Stimulated activated naive CD4-positive, alpha-beta T cell treated with Interleukin-2 at 50 U/mL for 16 hours (primary cell): ENCODE results near the gene HCRT.
A peak's percentile ranks its signal among the peaks of the same experiment; 100 is the strongest.
"Not testable (repeated sequence)": the region's sequence is repeated elsewhere in the genome, so short reads cannot be mapped to it uniquely, and the experiment has no call there.

Experiments
- DNase-seq: peaks from one replicate; lab custom pipeline; 2025; lab: John Stamatoyannopoulos, UW

The HCRT gene

GRCh38 chr17:42197564-42198156 lies 12.4 kb upstream of the HCRT start:
- DNase-seq: no peak

DNA sequence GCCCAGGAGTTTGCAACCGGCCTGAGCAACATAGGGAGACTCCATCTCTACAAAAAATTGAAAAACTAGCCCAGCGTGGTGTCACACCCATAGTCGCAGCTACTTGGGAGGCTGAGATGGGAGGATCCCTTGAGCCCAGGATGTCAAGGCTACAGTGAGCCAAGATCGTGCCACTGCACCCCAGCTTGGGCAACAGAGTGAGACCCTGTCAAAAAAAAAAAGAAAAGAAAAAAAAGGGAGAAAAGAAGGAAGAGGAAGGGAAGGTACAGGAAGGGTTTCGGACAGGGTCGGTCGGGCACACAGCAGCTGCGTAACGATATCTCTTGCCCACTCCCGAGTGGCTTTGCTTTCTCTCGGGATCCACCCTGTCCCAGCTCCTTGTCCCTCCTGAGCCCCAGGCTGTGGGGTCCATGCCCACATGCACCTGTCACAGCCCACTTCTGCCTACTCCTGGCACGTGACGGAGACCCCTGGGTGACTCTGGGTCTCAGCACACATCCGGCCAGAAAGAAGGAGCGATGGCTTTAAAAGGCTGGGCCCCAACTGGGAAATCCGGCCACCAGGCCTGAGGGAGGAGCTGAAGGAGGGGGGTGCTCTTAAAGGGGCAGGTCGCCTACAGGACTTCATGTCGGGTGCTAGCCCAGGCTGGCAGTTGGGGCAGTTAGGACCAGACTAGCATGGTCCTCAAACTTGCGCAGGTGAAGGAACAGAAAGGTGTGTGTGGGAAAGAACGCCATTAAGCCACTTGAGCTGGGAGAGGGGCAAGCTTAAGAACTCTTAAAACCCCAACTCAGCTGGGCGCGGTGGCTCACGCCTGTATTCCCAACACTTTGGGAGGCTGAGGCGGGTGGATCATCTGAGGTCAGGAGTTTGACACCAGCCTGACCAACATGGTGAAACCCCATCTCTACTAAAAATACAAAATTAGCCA lies 9.0 kb upstream of the HCRT start, which contains the start of gene GHDC:
Gene GHDC (minus strand): TSS at position 526 of the 931 bp plus-strand sequence. CDS start 913 bp downstream, outside the sequence.
- peak; percentile 79 for DNase-seq

GRCh38 chr17:42193216-42193968 lies 8.1 kb upstream of the HCRT start:
- DNase-seq: no peak

DNA sequence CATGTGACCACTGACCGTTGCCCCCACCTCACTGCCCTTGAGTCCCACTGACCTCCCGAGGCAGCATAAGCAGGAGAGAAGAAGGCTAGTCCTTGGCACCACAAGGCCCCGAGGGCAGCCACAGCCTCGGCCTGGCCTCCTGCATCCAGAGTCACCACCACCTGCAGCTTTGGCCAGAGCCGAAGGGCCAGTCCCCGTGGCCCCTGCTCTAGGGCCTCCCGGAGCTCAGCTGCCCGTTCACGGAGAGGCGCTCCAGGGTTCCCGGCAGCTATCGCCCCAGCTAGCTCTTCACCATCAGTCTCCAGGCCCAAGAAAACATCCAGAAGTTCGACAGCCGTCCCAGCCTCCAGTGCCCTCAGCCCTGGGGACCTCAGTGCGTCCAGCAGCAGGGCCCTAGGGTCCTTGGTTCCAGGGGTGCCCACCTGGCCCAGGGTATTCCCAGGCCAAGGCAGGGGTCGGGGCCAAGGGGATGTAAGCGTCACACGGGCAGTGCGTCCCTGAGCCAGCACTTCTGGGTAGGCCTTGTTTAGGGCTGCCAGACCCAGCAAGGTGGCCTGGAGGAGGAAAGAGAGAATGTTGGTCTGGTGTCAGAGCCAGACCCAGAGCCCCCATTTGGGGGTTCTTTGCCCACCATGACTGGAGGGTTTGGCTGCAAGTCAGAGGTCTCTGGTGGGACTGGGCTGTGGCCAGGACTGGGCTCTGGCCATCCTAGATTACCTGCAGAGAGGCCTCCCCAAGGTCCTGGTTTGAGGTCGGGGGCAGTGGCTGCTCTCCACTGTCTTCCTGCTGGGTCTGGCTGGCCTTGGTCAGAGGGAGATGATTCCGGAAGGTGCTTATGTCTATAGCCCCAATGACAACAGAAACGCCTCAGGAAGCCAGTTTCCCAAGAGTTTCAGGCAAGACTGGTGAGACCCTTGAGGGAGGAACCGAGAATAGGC lies 7.2 kb upstream of the HCRT start:
- DNase-seq: no peak

- DNase-seq: no peak
Observed at GRCh38 chr17:42191275-42191608, 6.0 kb upstream of the HCRT start.

DNA sequence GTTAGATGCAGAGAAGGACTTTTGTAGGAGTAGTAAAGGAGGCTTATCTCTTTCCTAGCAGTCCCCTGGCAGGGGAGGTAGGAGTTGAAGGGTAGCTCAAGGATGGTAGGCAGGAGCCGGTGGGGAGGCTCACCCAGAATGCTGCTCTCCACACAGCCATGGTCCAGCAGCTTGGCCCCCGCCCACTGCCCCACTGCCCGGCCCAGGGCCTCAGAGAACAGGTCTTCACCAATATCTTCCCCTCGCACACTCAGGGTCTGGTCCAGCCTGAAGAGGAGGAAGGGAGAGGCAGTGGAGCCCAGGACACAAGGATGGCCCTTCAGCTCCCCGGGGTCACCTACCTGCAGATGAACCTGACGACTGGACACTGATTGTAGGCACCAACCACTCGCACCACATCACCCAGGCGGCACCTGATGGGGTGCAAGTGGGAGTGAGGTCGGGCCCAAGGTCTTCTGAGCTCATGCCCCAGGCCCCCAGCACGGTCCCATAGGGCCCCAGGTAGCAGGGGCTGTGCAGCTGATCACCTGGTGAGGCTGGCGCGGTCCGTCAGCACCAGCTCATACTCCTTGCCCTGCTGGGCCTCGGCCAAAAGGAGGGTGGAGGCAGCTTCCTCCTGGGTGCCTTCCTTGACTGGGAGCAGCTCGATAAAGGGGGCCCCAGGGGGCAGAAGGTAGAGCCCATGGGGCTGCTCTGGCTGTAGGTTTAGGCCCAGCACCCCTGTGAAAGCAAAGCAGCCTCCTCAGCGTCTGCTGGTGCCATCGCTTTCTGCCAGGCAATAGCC lies 5.4 kb upstream of the HCRT start:
- no peak for DNase-seq

DNA sequence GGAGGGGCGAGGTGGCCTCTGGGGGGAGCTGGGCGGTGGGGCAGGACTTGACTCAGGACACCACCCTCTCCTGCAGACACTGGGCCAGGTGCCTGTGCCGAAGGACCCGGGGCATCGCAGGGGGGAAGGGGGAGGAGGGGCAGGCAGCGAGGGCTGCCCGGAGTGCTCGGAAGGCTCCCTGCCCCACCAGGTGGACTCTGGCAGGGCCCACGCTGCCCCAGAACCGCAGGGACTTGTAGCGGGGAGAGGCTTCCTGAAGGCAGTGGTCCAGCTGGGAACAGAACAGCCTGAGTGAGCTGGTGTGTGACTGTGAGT lies 4.4 kb upstream of the HCRT start:
- no peak for DNase-seq

DNA sequence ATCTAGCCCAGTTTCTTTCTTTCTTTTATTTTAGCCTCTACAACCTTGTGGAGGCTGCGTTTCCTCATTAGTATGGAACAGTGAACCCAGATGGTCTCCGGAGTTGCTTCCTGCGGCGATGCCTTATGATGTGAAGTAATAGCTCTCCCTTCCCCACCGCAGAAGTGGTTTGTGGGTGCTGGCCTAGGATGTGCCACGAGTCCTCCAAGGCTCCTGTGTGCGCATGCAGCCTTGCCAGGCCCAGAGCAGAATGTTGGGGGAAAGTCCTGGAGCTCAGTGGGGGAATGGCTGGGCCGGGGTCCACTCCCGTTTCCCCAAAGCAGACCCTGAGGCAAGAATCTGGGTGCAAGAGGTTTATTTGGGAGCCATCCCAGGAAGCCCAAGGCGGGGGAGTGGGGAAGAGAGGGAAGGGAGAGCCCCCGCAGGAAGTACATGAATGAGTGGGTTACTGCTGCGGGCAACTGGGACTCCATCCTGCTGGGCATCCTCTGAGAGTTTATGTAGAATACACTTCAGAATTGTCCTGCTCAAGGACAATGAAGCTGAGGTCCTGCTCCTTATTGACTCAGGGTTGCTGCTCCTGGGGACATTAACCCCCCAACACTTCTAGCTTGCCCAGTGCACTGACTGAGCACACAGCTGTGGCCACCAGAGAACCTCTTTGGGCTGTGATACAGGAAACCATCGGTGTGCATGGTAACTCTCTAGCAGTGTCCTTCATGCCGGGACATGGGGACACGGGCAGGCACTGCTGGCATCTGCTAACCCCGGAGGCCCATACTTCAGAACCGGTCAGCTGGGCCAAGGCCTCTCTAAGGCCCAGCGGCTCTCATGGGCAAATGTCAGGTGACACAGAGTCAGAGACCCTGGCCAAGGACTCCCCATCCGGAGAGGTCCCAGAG lies 3.7 kb upstream of the HCRT start:
- no peak for DNase-seq

DNA sequence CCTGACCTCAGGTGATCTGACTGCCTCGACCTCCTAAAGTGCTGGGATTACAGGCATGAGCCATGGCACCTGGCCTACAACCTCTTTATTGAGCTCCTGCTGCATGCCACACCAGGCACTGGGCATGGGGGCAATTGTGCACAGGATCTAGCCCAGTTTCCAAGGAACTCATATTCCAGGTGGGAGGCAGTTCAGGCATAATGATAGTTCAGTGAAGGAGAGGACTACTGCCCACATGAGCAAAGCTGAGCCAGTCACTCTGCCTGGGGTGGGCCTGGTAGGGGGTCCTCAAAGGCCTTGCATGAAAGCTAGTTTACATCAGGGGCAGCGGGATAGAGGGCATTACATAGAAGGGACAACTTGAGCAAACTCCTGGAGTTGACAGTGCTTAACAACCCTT lies 2.6 kb upstream of the HCRT start:
- no peak for DNase-seq

GRCh38 chr17:42186191-42186590 lies 939 bp upstream of the HCRT start:
- DNase-seq: not testable (repeated sequence)

- no peak for DNase-seq
Observed at GRCh38 chr17:42185621-42185930, 324 bp upstream of the HCRT start.

- DNase-seq: peak; percentile 63
Observed at GRCh38 chr17:42183741-42184711, 1.2 kb downstream of the HCRT start.

DNA sequence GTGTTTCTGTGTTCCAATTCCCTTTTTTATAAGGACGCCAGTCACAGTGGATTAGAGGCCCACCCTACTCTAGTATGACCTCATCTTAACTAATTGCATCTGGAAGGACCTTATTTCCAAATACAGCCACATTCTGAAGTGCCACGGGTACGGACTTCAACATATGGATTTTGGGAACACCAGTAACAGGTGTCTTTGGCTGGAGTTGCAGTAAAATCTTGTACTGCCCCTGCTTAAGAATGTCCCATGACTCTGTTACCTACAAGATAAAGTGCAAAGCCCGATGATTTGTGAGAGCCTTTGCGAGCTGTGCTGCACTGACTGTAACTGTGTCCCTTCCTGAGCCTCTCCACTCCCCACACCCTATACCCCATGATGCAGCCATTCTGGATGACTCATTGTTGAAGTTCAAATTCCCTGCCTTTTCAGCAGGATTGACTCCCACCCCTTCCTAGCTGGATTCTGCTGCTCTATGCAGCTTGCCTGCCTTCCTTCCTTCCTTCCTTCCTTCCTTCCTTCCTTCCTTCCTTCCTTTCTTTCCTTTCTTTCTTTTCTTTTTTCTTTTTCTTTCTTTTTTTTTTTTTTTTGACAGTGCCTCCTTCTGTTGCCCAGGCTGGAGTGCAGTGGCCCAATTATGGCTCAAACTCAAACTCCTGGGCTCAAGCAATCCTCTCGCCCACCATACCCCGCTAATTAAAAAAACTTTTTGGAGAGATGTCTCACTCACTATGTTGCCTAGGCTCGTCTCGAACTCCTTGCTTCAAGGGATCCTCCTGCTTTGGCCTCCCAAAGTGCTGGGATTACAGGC lies 2.1 kb downstream of the HCRT start:
- no peak for DNase-seq

DNA sequence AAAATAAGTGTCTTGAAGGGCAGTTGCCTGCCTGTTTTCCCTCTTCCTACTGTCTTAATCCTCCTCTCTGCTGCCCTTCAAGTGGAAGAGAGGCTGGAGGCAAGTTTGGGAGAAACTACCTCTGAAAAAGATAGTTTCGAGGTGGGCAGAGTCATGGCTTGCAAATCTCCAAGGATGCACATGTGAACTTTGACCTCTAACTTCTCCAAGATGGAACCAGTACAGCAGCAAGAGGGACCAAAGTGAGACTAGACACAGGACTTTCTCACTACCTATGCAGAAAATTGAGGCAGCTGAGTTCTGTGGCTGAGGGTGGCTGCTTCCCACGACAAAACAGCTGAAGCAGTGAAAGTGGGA lies 3.4 kb downstream of the HCRT start:
- DNase-seq: no peak

GRCh38 chr17:42180922-42181850 lies 4.1 kb downstream of the HCRT start, which contains the start of gene KCNH4:
Gene KCNH4, minus strand, starts transcription at chr17:42181142. Its CDS starts 197 bp downstream, at chr17:42180945.
- peak; percentile 85 for DNase-seq

- DNase-seq: no peak
Observed at GRCh38 chr17:42180411-42180921, 4.8 kb downstream of the HCRT start.
